ENCODE data around the gene RHOT1.
"Not testable (repeated sequence)": the region's sequence is repeated elsewhere in the genome, so short reads cannot be mapped to it uniquely, and the experiment has no call there.

The RHOT1 gene

DNA sequence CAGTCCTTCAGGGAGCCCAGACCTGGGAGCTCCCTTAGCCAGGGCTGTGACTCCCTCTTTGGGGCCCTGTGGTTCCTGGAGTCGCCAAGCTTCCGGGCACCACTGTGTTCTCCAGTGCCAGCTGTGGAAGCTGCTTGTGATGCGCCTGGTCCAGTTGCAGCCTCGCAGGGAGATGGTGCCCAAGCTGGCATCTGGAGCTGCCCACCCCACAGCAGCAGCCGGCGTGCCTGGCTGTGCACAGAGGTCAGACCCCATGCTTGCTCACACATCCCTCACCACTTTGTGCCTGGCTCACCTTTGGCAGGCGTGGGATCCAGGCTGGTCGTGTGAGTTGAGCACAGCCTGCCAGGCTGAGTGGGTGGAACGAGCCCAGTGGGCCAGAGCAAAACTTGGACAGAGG lies 18.2 kb downstream of the RHOT1 start:
- DNase-seq, result no peak

DNA sequence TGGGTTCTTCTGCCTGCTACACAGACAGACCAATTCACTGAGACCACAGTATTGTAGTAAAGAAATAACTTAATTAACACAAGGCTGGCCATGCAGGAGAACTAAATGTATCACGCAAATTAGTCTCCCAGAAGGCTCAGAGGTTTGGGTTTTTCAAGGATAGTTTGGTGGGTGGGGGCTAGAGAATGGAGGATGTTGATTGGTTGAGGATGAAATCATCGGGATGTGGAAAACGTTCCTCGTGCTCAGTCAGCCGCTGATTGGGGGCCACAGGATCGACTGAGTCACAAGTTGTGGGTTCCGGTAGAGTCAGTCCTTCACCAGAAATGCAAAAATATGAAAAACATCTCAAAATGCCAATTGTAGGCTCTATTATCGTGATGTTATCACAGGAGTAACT lies 18.7 kb downstream of the RHOT1 start:
- no peak for DNase-seq

DNA sequence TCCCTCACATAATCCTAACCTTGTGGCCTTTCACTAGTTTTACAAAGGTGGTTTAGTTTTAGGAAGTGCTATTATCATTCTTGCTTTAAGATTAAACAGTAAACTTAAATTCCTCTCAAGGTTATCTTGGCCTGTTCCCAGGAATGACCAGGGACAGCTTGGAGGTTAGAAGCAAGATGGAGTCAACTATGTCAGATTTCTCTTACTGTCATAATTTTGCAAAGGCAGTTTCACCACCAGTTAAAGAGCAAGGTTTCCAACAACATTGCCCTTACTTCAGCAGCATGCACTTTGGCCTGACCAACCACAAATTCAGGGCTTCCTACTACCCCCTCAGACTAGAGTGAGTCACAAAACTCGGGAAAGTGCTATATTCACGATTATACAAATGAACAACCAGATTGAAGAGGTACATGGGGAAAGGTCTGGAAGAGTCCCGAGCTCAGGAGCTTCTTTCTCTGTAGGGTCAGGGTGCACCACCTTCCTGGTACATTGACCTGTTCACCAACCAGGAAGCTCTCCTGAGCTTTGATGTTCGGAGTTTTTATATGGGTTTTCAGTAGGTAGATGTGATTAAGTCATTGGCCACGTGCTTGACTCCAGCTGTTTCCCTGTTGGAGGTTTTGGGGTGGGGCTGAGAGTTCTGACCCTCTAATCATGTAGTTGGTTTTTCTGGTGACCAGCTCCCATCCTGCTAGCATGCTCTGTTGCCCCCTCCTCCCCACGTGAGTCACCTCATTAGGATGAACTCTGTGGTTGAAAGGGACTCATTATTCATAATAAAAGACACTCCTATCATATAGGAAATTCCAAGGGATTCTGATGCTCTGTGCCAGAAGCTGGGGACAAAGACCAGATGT lies 19.4 kb downstream of the RHOT1 start:
- no peak for DNase-seq

DNA sequence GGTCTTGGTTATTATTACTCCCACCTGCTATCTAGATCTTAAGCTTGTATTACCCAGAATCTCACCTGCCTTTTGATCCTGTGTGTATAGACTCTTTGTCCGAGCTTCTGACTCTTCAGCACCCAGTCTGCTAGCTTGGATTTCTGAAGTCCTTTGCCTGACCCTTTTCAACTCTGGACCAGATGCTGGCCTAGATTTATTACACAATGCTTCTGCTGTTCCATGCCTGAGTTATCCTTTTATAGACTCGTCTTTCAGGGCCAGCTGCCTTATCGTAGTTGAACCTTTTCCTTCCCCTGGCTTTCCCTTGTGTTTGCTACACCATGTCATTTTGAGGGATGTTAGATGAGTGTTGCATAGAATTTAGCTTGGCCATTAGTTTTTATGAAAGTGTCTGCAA lies 32.6 kb downstream of the RHOT1 start:
- DNase-seq, result no peak

DNA sequence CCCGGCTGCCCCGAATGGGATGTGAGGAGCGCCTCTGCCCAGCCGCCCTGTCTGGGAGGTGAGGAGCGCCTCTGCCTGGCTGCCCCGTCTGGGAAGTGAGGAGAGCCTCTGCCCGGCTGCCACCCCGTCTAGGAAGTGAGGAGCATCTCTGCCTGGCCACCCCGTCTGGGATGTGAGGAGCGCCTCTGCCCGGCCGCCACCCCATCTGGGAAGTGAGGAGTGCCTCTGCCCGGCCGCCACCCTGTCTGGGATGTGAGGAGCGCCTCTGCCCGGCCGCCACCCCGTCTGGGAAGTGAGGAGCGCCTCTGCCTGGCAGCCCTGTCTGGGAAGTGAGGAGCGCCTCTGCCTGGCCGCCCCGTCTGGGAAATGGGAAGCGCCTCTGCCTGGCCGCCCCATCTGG lies 36.4 kb downstream of the RHOT1 start:
- DNase-seq, result not testable (repeated sequence)

DNA sequence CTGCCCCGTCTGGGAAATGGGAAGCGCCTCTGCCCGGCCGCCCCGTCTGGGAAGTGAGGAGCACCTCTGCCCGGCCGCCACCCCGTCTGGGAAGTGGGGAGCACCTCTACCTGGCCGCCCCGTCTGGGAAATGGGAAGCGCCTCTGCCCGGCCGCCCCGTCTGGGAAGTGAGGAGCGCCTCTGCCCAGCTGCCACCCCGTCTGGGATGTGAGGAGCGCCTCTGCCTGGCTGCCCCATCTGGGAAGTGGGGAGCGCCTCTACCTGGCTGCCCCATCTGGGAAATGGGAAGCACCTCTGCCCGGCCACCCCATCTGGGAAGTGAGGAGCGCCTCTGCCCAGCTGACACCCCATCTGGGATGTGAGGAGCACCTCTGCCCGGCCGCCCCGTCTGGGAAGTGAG lies 36.8 kb downstream of the RHOT1 start:
- not testable (repeated sequence) for DNase-seq

DNA sequence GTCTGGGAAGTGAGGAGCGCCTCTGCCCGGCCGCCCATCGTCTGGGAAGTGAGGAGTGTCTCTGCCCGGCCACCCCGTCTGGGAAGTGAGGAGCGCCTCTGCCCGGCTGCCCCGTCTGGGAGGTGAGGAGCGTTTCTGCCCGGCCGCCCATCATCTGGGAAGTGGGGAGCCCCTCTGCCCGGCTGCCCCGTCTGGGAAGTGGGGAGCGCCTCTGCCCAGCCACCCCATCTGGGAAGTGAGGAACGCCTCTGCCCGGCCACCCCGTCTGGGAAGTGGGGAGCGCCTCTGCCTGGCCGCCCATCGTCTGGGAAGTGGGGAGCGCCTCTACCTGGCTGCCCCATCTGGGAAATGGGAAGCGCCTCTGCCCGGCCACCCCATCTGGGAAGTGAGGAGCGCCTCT lies 37.2 kb downstream of the RHOT1 start:
- DNase-seq, result not testable (repeated sequence)

DNA sequence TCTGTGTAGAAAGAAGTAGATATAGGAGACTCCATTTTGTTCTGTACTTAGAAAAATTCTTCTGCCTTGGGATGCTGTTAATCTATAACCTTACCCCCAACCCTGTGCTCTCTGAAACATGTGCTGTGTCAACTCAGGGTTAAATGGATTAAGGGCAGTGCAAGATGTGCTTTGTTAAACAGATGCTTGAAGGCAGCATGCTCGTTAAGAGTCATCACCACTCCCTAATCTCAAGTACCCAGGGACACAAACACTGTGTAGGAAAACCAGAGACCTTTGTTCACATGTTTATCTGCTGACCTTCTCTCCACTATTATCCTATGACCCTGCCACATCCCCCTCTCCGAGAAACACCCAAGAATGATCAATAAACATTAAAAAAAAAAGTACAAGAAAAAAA lies 38.0 kb downstream of the RHOT1 start:
- not testable (repeated sequence) for DNase-seq

DNA sequence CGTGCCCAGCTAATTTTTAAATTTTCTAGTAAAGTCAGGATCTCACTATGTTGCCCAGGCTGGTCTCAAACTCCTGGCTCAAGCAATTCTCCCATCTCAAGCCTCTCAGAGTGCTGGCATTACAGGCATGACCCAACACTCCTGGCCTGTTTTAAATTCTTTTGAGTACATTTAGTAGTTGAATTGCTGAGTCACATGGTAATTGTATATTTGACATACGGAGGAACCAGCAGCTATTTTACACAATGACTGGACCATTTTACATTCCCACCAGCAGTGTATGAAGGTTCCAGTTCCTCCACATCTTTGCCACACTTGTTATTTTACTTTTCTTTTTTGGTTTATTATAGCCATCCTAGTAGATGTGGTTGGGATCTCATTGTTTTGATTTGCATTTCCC lies 43.6 kb downstream of the RHOT1 start:
- DNase-seq, result no peak

DNA sequence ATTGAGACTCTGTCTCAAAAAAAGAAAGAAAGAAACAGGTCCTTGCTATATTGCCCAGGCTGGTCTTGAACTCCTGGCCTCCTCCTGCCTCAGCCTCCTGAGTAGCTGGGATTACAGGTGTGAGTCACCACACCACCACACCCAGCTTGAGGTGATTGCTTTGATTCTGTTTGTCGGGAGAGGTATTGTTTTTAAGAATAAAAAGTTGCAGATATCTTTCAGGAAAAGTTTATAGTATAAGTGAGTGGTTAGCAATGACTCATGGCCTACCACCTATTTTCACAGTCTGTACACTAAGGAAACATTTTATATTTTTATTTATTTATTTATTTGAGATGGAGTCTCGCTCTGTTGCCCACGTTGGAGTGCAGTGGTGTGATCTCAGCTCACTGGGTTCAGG lies 45.0 kb downstream of the RHOT1 start:
- no peak for DNase-seq

DNA sequence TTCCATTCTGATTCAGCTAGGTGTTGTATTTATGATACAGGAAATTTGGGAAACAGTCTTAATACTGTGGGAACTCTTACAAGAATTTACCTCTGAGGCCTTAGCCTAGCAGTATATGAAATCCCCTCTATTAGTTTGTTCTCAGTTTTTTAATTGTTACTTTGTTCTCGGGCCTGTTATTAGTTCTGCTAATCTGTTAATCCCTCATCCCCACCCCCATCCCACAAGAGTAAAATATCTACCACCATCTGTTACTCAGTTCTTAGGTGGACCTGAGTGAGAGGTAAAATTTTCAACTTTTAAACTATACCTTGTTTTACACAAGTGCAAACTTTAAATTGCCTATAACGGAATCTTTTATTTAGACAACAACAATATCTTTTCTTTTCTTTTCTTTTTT lies 47.0 kb downstream of the RHOT1 start:
- no peak for DNase-seq

DNA sequence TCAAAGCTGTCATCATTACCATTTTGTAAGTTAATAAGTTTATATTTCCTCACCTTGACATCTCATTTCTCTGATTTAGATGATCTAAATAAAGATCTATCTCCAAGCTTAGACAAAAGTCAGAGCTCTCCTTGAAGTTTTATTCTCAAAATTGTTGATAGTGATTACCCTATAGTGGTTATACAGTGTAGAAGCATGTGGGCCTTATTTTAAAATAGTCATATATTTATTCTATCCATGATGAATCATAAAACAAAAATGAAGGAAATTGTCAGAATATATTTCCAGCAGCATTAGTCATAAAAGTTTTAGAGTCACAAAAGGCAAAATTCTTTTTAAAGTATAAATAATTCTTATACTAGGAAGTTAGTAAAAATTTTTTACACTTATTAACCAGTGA lies 49.0 kb downstream of the RHOT1 start:
- DNase-seq, result no peak

DNA sequence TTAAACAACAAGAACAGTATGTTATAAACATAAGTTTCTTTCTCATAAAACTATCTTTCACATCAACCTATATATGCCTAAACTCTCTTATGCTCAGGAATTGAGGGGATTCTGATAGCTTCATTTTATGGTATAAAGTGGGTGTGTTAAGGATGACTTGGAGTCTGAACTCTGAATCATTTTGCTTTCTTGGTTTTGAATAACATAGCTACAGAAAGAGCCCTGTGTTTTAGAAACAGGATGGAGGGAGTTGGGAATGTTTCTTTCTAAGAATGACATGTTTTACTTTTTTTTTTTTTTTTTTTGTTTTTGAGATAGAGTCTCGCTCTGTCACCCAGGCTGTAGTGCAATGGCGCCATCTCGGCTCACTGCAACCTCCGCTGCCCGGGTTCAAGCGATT lies 50.1 kb downstream of the RHOT1 start:
- DNase-seq, result no peak

DNA sequence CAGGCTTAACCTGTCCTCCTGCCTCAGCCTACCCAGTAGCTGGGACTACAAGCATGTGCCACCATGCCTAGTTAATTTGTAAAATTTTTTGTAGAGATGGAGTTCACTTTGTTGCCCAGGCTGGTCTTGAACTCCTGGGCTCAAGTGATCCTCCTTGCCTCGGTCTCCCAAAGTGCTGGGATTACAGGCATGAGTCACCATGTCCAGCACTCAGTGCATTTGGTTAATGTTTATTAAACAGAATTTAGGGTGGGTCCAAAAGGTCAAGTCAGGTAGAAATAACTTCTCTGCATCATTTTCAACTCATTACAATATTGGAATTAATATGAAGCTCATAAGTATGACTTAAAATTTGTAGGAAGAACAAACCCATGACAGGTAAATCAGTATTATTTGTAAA lies 55.7 kb downstream of the RHOT1 start:
- DNase-seq, result no peak

DNA sequence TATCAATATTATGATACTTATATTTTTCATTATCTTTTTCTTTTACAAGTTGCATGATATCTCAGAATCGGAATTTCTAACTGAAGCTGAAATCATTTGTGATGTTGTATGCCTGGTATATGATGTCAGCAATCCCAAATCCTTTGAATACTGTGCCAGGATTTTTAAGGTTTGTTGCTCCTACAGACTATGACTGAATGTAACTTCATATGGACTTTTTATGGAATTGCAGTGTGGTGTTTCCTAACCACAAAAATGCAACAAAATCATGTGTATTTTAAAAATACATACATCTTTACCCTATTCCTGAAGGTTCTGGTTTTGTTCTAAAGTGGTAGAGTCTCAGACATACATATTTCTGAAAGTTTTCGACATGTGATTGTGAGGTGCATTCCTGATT lies 64.6 kb downstream of the RHOT1 start:
- no peak for DNase-seq

DNA sequence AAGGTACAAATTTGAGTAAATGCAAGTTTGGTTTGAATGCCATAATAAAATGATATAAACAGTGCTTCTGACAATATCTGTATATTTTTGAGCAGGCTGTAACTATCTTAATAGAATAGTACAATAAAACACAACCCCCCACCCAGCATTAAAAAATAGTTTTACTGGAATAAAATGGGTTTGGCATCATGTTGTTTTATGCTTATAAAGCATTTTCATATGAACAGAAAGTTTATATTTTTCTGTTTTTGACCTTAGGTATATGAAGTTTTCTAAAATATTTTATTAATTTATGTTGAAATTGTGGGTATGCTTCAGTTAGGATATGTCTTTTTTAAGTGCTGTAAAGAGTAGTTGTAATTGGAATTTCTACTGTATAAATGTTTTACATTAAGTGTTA lies 66.1 kb downstream of the RHOT1 start:
- DNase-seq, result no peak

DNA sequence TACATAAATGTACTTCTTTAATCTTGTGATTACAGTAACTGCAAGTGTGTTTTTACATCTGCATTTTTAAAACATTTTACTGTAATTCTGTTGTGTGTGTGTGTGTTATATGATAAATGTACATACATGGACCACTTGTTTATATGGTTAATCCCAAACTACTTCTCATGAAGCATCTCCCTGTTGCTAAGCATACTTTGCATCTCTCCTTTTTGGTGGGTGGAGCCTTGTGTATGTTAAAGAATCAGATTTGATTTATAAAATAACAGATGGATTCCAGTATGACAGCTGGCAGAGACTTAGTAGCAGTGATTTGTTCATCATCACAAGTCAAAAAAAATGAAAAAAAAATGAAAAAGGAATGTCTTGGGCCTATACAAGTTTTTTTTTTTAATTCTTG lies 67.3 kb downstream of the RHOT1 start:
- DNase-seq, result no peak

DNA sequence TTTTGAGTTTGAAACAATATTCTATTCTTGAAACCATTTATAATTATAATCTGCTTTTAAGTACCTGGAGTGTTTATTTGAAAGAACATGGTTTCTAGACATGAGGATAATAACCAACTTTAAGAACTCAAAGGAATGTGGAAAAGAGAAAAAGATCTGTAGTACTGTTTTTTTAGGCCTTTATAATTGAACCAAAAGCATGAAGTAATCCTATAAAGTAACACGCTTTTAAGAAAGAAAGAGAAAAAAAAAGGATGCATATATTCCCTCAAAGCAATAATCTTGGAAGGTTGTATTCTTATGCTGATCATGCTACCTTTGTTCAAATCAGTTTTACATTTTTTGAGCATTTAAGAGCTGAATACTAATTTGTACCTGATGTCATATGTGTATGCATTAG lies 69.4 kb downstream of the RHOT1 start:
- no peak for DNase-seq

DNA sequence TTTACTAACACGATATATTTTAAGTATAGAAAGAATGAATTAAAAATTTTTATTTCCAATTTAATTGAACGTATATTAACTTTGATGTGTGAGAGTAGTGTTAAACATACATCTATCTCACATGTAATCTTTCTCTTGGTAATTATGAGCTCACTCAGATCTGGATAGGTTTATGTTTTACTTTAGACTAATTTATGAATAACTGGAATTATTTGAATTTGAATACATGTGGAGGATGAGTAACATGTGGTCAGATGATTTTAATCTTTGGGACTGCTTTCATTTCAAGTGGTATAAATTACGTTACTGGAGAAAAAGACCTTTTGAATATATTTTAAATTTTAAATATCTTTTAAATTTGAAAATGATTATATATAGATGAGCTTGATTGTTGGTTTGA lies 73.4 kb downstream of the RHOT1 start:
- no peak for DNase-seq

DNA sequence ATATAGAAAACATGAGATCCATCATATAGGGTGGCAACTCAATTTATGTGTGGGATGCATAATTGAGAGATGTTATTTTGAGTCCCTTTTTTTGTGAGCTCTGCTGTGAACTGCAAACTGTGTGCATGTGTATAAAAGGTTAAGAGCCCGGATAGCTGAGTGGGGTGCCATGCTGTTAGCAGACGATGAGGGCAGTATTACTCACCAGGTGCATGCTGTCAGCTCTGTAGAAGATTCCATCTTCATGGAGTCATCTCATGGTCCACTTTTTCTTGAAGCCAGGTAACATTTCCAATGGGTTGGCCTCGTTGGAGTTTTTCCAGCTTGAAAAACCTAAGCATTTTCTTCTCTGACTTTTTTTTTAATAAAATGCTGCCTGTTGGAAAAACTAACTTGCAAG lies 80.3 kb downstream of the RHOT1 start:
- DNase-seq, result no peak

DNA sequence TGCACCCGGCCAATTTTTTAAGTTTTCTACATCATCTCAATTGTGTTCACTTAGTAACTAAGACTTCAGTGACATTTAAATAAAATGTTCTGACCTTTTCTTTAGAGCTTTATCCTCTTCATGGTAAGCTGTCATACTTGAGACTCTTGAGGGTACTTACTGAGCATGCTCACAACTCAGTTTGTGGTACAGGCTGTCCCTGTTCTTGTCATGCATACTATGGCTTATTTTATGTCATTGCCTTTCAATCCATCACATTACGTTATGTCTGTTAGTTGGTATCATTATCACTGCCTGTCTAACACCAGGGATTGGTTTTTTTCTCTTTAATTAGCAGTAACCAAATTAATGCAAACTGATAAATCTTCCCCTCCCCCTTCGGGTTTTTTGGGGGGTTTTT lies 81.4 kb downstream of the RHOT1 start:
- DNase-seq, result no peak

DNA sequence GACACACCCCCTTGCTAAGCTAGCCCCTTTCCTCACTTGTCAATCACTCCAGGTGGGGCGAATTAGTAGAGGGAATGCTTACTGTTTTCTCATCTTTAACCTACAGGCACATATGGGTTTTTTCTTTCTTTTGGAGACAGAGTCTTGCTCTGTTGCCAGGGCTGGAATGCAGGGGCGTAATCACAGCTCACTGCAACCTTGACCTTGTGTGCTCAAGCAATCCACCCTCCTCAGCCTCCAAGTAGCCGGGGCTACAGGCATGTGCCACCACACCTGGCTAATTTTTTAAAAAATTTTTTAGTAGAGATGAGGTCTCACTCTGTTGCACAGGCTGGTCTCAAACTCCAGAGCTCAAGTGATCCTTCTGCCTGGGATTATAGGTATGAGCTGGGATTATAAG lies 84.6 kb downstream of the RHOT1 start:
- DNase-seq, result no peak

DNA sequence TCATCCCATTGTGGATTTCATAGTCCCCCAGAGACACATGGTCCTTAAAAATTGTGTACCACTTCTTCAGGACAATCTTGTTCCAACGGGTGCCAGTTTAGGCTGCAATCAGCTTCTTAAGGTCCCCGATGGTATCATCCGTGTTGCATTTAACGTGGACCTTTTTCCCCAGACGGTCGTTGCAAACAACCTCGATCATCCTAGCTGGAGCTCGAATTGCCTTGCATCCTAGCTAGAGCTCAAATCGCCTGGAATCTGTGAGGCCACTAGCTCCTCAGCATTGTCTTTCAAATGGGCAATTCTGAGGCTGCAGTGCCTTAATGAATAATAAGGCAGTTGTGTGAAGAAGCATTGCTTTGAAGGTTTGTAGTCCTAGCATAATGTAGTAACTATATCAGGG lies 85.6 kb downstream of the RHOT1 start:
- DNase-seq, result no peak

DNA sequence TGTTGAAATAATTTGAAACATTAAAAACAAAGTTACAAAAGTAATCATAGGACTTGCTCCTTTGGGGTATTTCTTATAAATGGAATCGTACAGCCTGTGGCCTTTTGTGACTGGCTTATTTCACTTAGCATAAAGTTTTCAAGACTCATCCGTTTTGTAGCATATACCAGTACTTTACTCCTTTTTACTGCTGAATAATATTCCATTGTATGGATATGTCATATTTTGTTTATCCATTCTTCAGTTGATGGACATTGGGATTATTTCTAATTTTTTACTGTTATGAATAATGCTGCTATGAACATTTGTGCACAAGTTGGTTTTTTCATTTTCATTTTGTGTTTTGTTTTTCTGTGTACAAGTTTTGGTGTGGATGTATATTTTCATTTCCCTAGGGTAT lies 93.3 kb downstream of the RHOT1 start:
- no peak for DNase-seq

DNA sequence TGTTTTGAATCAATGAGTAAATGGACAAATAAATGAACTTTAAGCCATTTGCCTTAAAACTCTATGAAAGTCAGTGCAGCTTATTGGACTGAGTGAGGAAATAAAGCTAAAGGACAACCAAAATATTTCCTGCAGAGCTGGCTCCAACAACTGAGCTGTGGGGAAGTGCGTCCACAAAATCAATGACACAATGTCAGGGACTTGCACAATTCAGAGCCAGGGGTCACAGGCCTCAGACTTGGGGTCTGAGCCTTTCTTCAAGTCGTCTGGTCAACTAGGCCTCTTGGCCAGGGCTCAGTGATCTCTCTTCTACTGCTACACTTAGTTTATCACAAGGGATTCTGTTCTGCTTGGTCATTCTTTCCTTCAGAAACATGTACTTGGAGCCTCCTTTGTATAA lies 97.2 kb downstream of the RHOT1 start:
- DNase-seq, result no peak

All from CD4-positive, alpha-beta T cell treated with Interleukin-6 for 4 hours (primary cell).